GM06990 (cell line): Measurements from ENCODE around the gene RNF181.

Source experiments
- DNase-seq: peaks from one replicate; pipeline ENCODE4 v3.0.0-alpha.2; 2011; ENCODE audit not compliant: insufficient read length; ENCODE audit errors: extremely low read depth
- H3K27me3 ChIP-seq: replicated peaks from 2 replicates; pipeline ENCODE4 v1.6.0; 2011; ENCODE audit warnings: low read length; ENCODE audit not compliant: control insufficient read depth, insufficient read depth
- H3K36me3 ChIP-seq: 2 replicates; pipeline ENCODE4 v1.5.1; 2011; ENCODE audit warnings: low read length; ENCODE audit not compliant: control insufficient read depth, insufficient read depth
- H3K4me3 ChIP-seq: replicated peaks from 2 replicates; pipeline ENCODE4 v1.5.1; 2011; ENCODE audit warnings: low read depth, mild to moderate bottlenecking, control low read depth, low read length
- CTCF ChIP-seq: IDR thresholded peaks from 2 replicates; pipeline ENCODE4 v1.5.1; 2011; ENCODE audit warnings: low read length, control low read depth, mild to moderate bottlenecking, inconsistent platforms; ENCODE audit not compliant: insufficient read depth, poor library complexity, severe bottlenecking

The RNF181 gene

GRCh38 chr2:85595301-85596025, at the start of gene RNF181:
Gene RNF181, plus strand, starts transcription at chr2:85595745. Its CDS starts 19 bp downstream, at chr2:85595764.
- H3K4me3 ChIP-seq = peak within 1 kb of the TSS; percentile 97
- peaks cover 8% of the 10 kb centered on the region for H3K36me3 ChIP-seq
- no peak for TF ChIP-seq CTCF
- H3K27me3 ChIP-seq = no peaks in the 10 kb centered on the region
- DNase-seq = peak; percentile 88

GRCh38 chr2:85545780-85546240, 49.7 kb upstream of the RNF181 start:
- no peaks in the 10 kb centered on the region for H3K27me3 ChIP-seq

GRCh38 chr2:85547089-85547858, 48.3 kb upstream of the RNF181 start:
- Histone ChIP-seq H3K27me3 (no peaks in the 10 kb centered on the region), H3K4me3 (no peak overlapping the region), H3K36me3 (peaks cover 20% of the 10 kb centered on the region)
- no peak for TF ChIP-seq CTCF
- DNase-seq = no peak

More at GRCh38 chr2:85545780-85546240, 49.7 kb upstream of the RNF181 start:
- Histone ChIP-seq H3K4me3 (no peak overlapping the region), H3K36me3 (peaks cover 20% of the 10 kb centered on the region)
- DNase-seq = no peak
- no peak for TF ChIP-seq CTCF

- Histone ChIP-seq H3K27me3 (no peaks in the 10 kb centered on the region), H3K4me3 (no peak overlapping the region), H3K36me3 (peaks cover 19% of the 10 kb centered on the region)
- no peak for TF ChIP-seq CTCF
- no peak for DNase-seq
Measured at GRCh38 chr2:85547859-85548607, 47.5 kb upstream of the RNF181 start.

- H3K27me3 ChIP-seq = no peaks in the 10 kb centered on the region
- H3K4me3 ChIP-seq = no peak overlapping the region
- H3K36me3 ChIP-seq = peaks cover 19% of the 10 kb centered on the region
- no peak for TF ChIP-seq CTCF
- DNase-seq = no peak
Measured at GRCh38 chr2:85548608-85548900, 47.0 kb upstream of the RNF181 start.
